GM23248 (cell line): ENCODE data around the gene PGC. TPM values are rescaled to one million over a fixed set of nuclear protein-coding genes. Genes with fewer than 3 reads are reported as not detected.

Source experiments
- DNase-seq: peaks from one replicate; pipeline ENCODE4 v3.0.0-alpha.2; 2015
- H2AFZ ChIP-seq: fragments of 200-600 bp; sonication (generic); 2 replicates; pipeline ENCODE4 v1.6.1; 2016; ENCODE audit warnings: antibody characterized with exemption
- H3F3A ChIP-seq: fragments of 200-600 bp; sonication (generic); 2 replicates; pipeline ENCODE4 v1.6.1; 2016; ENCODE audit warnings: mild to moderate bottlenecking, antibody characterized with exemption, mixed run types; ENCODE audit not compliant: insufficient read depth
- H3K27ac ChIP-seq: fragments of 200-600 bp; sonication (generic); 2 replicates; pipeline ENCODE4 v1.5.1; 2016; ENCODE audit warnings: mild to moderate bottlenecking
- H3K27me3 ChIP-seq: fragments of 200-600 bp; sonication (generic); replicated peaks from 2 replicates; pipeline ENCODE4 v1.6.1; 2016; ENCODE audit warnings: mild to moderate bottlenecking; ENCODE audit not compliant: insufficient read depth
- H3K36me3 ChIP-seq: fragments of 200-600 bp; sonication (generic); 2 replicates; pipeline ENCODE4 v1.6.1; 2016; ENCODE audit warnings: low read depth, mild to moderate bottlenecking
- H3K4me1 ChIP-seq: fragments of 200-600 bp; sonication (generic); 2 replicates; pipeline ENCODE4 v1.6.1; 2016; ENCODE audit warnings: mild to moderate bottlenecking; ENCODE audit not compliant: insufficient read depth
- H3K4me2 ChIP-seq: fragments of 200-600 bp; sonication (generic); one replicate; pipeline ENCODE4 v1.6.1; 2016; ENCODE audit warnings: mild to moderate bottlenecking; ENCODE audit not compliant: unreplicated experiment
- H3K4me3 ChIP-seq: fragments of 200-600 bp; sonication (generic); 2 replicates; pipeline ENCODE4 v1.5.1; 2016; ENCODE audit warnings: mild to moderate bottlenecking
- H3K79me2 ChIP-seq: fragments of 200-600 bp; sonication (generic); 2 replicates; pipeline ENCODE4 v1.6.1; 2016; ENCODE audit warnings: mild to moderate bottlenecking; ENCODE audit not compliant: insufficient read depth
- H3K9ac ChIP-seq: fragments of 200-600 bp; sonication (generic); 2 replicates; pipeline ENCODE4 v1.6.1; 2016; ENCODE audit warnings: mild to moderate bottlenecking
- H3K9me2 ChIP-seq: fragments of 200-600 bp; sonication (generic); 2 replicates; pipeline ENCODE4 v1.6.1; 2016; ENCODE audit warnings: mixed run types, mild to moderate bottlenecking, moderate library complexity; ENCODE audit not compliant: insufficient read depth
- H3K9me3 ChIP-seq: fragments of 200-600 bp; sonication (generic); one replicate; pipeline ENCODE4 v1.6.1; 2017; ENCODE audit warnings: low read depth
- H4K20me1 ChIP-seq: fragments of 200-600 bp; sonication (generic); 2 replicates; pipeline ENCODE4 v1.6.0; 2016; ENCODE audit not compliant: insufficient read depth
- EZH2 ChIP-seq: fragments of 200-600 bp; sonication (generic); IDR thresholded peaks from 2 replicates; pipeline ENCODE4 v1.6.1; 2018; ENCODE audit warnings: antibody characterized with exemption, mild to moderate bottlenecking; ENCODE audit not compliant: insufficient read depth, poor library complexity, severe bottlenecking
- EZH2phosphoT487 ChIP-seq: fragments of 200-600 bp; sonication (generic); IDR thresholded peaks from 2 replicates; pipeline ENCODE4 v1.6.1; 2018; ENCODE audit warnings: antibody characterized with exemption, moderate library complexity, mild to moderate bottlenecking, low read depth; ENCODE audit not compliant: insufficient read depth
- WGBS, 2 experiments: methylation state at CpG; one replicate each; pipeline ENCODE4 v1.1.6; 2015 to 2017; ENCODE audit warnings: low lambda C conversion rate in 2 of 2, low coverage in 1 of 2; ENCODE audit errors: missing lambda C conversion rate in 2 of 2; 5-methylcytosine and 5-hydroxymethylcytosine counted together
- in situ Hi-C: fragments of 300-500 bp; cut with MboI; formaldehyde crosslinking; loops from 2 replicates; pipeline ENCODE4 v1.15.0; 2020
- polyA plus RNA-seq: library from polyadenylated mRNA; unstranded; fragments of >200 nt; fragmentation: Nextera tagmentation; extraction: Ambion mirVana; gene quantifications from 2 replicates; pipeline ENCODE4 v1.2.1, GENCODE V29; 2016
- total RNA-seq: library from RNA; depleted of rRNA; stranded (reverse); fragments of >200 nt; shearing (Covaris generic); gene quantifications from 2 replicates; pipeline ENCODE4 v1.2.3, GENCODE V29; 2014

The PGC gene
- total and polyA plus RNA-seq, 2 experiments from 2014 or later = not detected

DNA sequence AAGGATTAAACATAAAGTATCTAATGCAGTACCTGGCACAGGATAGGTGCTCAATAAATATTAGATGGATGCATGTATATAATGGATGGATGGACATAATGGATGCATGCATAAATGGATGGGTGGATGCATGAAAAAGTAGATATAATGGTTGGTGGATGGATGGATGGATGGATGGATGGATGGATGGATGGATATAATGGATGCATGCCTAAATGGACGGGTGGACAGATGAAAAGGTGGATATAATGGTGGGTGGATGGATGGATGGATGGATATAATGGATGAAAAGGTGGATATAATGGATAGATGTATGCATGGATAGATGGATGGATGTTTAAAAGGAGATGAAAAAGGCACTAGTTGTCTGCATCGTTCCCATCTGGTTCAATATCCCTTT lies 37.8 kb downstream of the PGC start:
- no peaks in the 10 kb centered on the region for H3K79me2 ChIP-seq
- H3K4me1 ChIP-seq = peaks cover 35% of the 10 kb centered on the region
- no peak overlapping the region for H2AFZ ChIP-seq
- H3K27ac ChIP-seq = no peak overlapping the region
- no peak overlapping the region for H3K4me2 ChIP-seq
- 73 to 81% methylated on average over 2 of the region's 2 CpGs for WGBS, 2 experiments
- 0 out of 2 replicates have a peak, but pooled peaks cover 11% of the 10 kb centered on the region for H3F3A ChIP-seq
- no peaks in the 10 kb centered on the region for H3K27me3 ChIP-seq
- in situ Hi-C loops = no loop called here
- no peaks in the 10 kb centered on the region for H3K36me3 ChIP-seq
- H3K9me3 ChIP-seq = no peaks in the 10 kb centered on the region
- TF ChIP-seq EZH2 = no peak
- no peak for TF ChIP-seq EZH2phosphoT487
- H3K9ac ChIP-seq = no peak overlapping the region
- H3K4me3 ChIP-seq = no peak overlapping the region
- no peak for DNase-seq
- no peaks in the 10 kb centered on the region for H4K20me1 ChIP-seq
- H3K9me2 ChIP-seq = no peaks in the 10 kb centered on the region

DNA sequence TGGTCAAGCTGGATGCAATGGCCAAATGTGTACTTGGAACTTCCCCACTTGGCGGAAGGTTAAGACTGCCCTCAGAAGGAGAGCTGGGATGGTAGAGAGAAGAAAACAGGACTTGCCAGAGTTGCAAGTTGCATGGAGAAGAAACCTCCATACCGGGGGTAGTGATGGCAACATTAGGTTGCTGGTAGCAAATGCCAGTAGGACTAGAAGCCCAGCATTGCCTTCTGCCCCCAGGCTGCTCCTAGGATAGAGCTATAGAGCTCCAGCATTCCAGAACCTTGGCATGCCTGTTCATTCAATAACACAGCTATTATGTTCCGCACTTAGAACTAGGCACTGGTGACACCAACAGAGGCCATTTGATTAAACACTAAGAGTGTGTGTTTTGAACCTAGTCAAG lies 38.3 kb downstream of the PGC start:
- H3K9me2 ChIP-seq = no peaks in the 10 kb centered on the region
- H3F3A ChIP-seq = 0 out of 2 replicates have a peak, but pooled peaks cover 11% of the 10 kb centered on the region
- H3K27ac ChIP-seq = no peak overlapping the region
- no peak overlapping the region for H3K4me2 ChIP-seq
- H3K4me1 ChIP-seq = peaks cover 32% of the 10 kb centered on the region
- no peaks in the 10 kb centered on the region for H3K79me2 ChIP-seq
- no peak overlapping the region for H2AFZ ChIP-seq
- 89 to 98% methylated on average over 3 of the region's 3 CpGs for WGBS, 2 experiments
- no peak overlapping the region for H3K9ac ChIP-seq
- no peaks in the 10 kb centered on the region for H3K27me3 ChIP-seq
- no peak for TF ChIP-seq EZH2
- no peaks in the 10 kb centered on the region for H3K36me3 ChIP-seq
- H3K4me3 ChIP-seq = no peak overlapping the region
- DNase-seq = no peak
- in situ Hi-C loops = no loop called here
- no peaks in the 10 kb centered on the region for H4K20me1 ChIP-seq
- H3K9me3 ChIP-seq = no peaks in the 10 kb centered on the region

DNA sequence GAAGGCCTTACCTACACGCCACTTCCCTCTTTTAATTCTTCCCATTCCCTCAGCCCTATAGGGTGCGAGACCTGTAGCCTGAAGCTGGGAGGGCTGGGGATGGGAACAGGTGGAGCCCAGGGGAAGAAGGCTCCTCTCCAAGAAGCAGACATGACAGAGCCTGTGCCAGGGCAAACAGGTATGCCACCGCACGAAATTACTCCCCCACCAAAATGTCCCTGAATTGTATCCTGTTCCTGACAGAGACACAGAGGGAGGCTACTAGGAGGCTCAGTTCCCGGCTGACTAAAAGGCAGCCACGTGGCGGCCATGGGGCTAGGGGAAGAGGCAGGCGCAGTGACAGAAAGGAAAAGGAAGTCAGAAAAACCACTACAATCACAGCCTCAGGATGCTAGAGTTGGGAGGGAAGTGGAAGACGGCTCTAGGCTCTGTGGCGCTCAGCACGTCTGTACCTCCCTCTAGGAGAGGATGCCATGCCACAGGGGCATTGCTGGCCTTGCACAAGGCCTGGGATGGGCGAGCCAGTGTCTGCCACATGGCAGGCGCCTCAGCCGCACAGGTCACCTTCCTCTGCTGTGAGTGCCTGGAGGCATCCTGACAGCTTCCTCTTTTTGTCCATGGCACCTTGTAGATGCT lies 39.5 kb downstream of the PGC start:
- Histone ChIP-seq H4K20me1 (no peaks in the 10 kb centered on the region), H3F3A (0 out of 2 replicates have a peak, but pooled peaks cover 11% of the 10 kb centered on the region), H2AFZ (no peak overlapping the region), H3K79me2 (no peaks in the 10 kb centered on the region), H3K27ac (no peak overlapping the region), H3K4me3 (no peak overlapping the region), H3K4me1 (peaks cover 20% of the 10 kb centered on the region), H3K4me2 (no peak overlapping the region), H3K9me2 (no peaks in the 10 kb centered on the region), H3K27me3 (no peaks in the 10 kb centered on the region), H3K9me3 (no peaks in the 10 kb centered on the region), H3K9ac (no peak overlapping the region), H3K36me3 (no peaks in the 10 kb centered on the region)
- no peak for TF ChIP-seq EZH2
- TF ChIP-seq EZH2phosphoT487 = no peak
- DNase-seq = no peak
- in situ Hi-C loops = no loop called here
- 88% methylated on average over 14 of the region's 14 CpGs for WGBS, 2 experiments

- Histone ChIP-seq H4K20me1 (no peaks in the 10 kb centered on the region), H3K4me3 (no peak overlapping the region), H3F3A (0 out of 2 replicates have a peak, but pooled peaks cover 11% of the 10 kb centered on the region), H3K36me3 (no peaks in the 10 kb centered on the region), H3K9me2 (no peaks in the 10 kb centered on the region), H2AFZ (no peak overlapping the region), H3K9me3 (no peaks in the 10 kb centered on the region), H3K4me1 (peaks cover 18% of the 10 kb centered on the region), H3K27me3 (no peaks in the 10 kb centered on the region), H3K9ac (peak overlapping the region; percentile 35; the same call in 1 of the 2 replicates), H3K4me2 (peak overlapping the region; percentile 21), H3K27ac (peak overlapping the region; percentile 68), H3K79me2 (no peaks in the 10 kb centered on the region)
- in situ Hi-C loops = no loop called here
- TF ChIP-seq EZH2phosphoT487 (no peak), EZH2 (no peak)
- peak; percentile 77 for DNase-seq
- 64 to 73% methylated on average over 7 to 9 of the region's 9 CpGs for WGBS, 2 experiments
Observed at GRCh38 chr6:41706876-41707564, 40.2 kb downstream of the PGC start.
